GM23338 (cell line): Measurements from ENCODE around the gene CYTH3. TPM values are rescaled to one million over a fixed set of nuclear protein-coding genes. Genes with fewer than 3 reads are reported as not detected.

Experiments
- ATAC-seq: fragments of 200-7000 bp; cut with Tn5 transposase; 3 replicates; pipeline ENCODE4 v1.9.1; 2020
- DNase-seq: peaks from one replicate; pipeline ENCODE4 v3.0.0-alpha.2; 2015; ENCODE audit warnings: low spot score
- H2AFZ ChIP-seq: fragments of 200-600 bp; sonication (generic); 2 replicates; pipeline ENCODE4 v1.8.0; 2016; ENCODE audit warnings: antibody characterized with exemption, mild to moderate bottlenecking, moderate library complexity
- H3F3A ChIP-seq: fragments of 200-600 bp; sonication (generic); replicated peaks from 2 replicates; pipeline ENCODE4 v1.8.0; 2017; ENCODE audit warnings: antibody characterized with exemption, mixed run types, low read depth
- H3K27ac ChIP-seq: fragments of 200-600 bp; sonication (generic); 2 replicates; pipeline ENCODE4 v1.6.1; 2016; ENCODE audit warnings: low read depth
- H3K27me3 ChIP-seq: fragments of 200-600 bp; sonication (generic); 2 replicates; pipeline ENCODE4 v1.8.0; 2016; ENCODE audit warnings: mild to moderate bottlenecking, mixed run types, moderate library complexity; ENCODE audit not compliant: insufficient read depth
- H3K36me3 ChIP-seq: fragments of 200-600 bp; sonication (generic); 2 replicates; pipeline ENCODE4 v1.8.0; 2016; ENCODE audit warnings: mild to moderate bottlenecking; ENCODE audit not compliant: insufficient read depth
- H3K4me1 ChIP-seq: fragments of 200-600 bp; sonication (generic); 2 replicates; pipeline ENCODE4 v1.8.0; 2016; ENCODE audit warnings: mild to moderate bottlenecking, moderate library complexity; ENCODE audit not compliant: insufficient read depth
- H3K4me2 ChIP-seq: fragments of 200-600 bp; sonication (generic); 2 replicates; pipeline ENCODE4 v1.7.1; 2017; ENCODE audit warnings: mixed run types
- H3K4me3 ChIP-seq: fragments of 200-600 bp; sonication (generic); 2 replicates; pipeline ENCODE4 v1.6.1; 2016; ENCODE audit warnings: mixed run types
- H3K79me2 ChIP-seq: fragments of 200-600 bp; sonication (generic); replicated peaks from 2 replicates; pipeline ENCODE4 v1.8.0; 2017; ENCODE audit warnings: mild to moderate bottlenecking; ENCODE audit not compliant: insufficient read depth
- H3K9me2 ChIP-seq: fragments of 200-600 bp; sonication (generic); 2 replicates; pipeline ENCODE4 v1.8.0; 2017; ENCODE audit not compliant: insufficient read depth
- H4K20me1 ChIP-seq: fragments of 200-600 bp; sonication (generic); replicated peaks from 2 replicates; pipeline ENCODE4 v1.8.0; 2017; ENCODE audit warnings: mild to moderate bottlenecking; ENCODE audit not compliant: insufficient read depth
- H3K27ac Mint-ChIP-seq: 2 replicates; pipeline ENCODE4 v1.8.0; 2020; ENCODE audit warnings: inconsistent platforms, mild to moderate bottlenecking, moderate library complexity, mixed read lengths
- H3K27me3 Mint-ChIP-seq: 3 replicates; pipeline ENCODE4 v1.8.0; 2022; ENCODE audit warnings: low read depth, mild to moderate bottlenecking, moderate library complexity, mixed read lengths, inconsistent platforms; ENCODE audit not compliant: insufficient read depth, poor library complexity
- H3K36me3 Mint-ChIP-seq: 3 replicates; pipeline ENCODE4 v1.8.0; 2021; ENCODE audit warnings: low read depth, mild to moderate bottlenecking, inconsistent platforms, moderate library complexity, mixed read lengths
- H3K4me1 Mint-ChIP-seq: 3 replicates; pipeline ENCODE4 v1.8.0; 2020; ENCODE audit warnings: mild to moderate bottlenecking, inconsistent platforms, mixed read lengths
- H3K4me3 Mint-ChIP-seq: 3 replicates; pipeline ENCODE4 v1.8.0; 2021; ENCODE audit warnings: moderate library complexity, mild to moderate bottlenecking, inconsistent platforms, mixed read lengths
- H3K9me3 Mint-ChIP-seq: 3 replicates; pipeline ENCODE4 v1.8.0; 2020; ENCODE audit warnings: moderate library complexity, mild to moderate bottlenecking, inconsistent platforms, mixed read lengths
- CREB1 ChIP-seq: fragments of 250-450 bp; sonication (Bioruptor Pico); IDR thresholded peaks from 2 replicates; pipeline ENCODE4 v1.5.0; 2020; ENCODE audit warnings: low read depth, mild to moderate bottlenecking, moderate library complexity
- EZH2 ChIP-seq: fragments of 200-600 bp; sonication (generic); IDR thresholded peaks from one replicate; pipeline ENCODE4 v1.8.0; 2017; ENCODE audit warnings: antibody characterized with exemption, mild to moderate bottlenecking, low read depth; ENCODE audit not compliant: unreplicated experiment
- EZH2phosphoT487 ChIP-seq: fragments of 200-600 bp; sonication (generic); IDR thresholded peaks from one replicate; pipeline ENCODE4 v1.8.1; 2018; ENCODE audit warnings: antibody characterized with exemption; ENCODE audit not compliant: unreplicated experiment
- JUNB ChIP-seq: IDR thresholded peaks from one replicate; pipeline ENCODE4 v1.6.1; 2016; ENCODE audit warnings: antibody characterized with exemption; ENCODE audit not compliant: unreplicated experiment
- NANOG ChIP-seq: IDR thresholded peaks from 2 replicates; pipeline ENCODE4 v1.6.1; 2016; ENCODE audit warnings: antibody characterized with exemption, borderline replicate concordance
- POLR2AphosphoS5 ChIP-seq: IDR thresholded peaks from 2 replicates; pipeline ENCODE4 v1.6.1; 2016; ENCODE audit warnings: antibody characterized with exemption, low read depth
- STAT1 ChIP-seq: IDR thresholded peaks from one replicate; pipeline ENCODE4 v1.6.1; 2016; ENCODE audit warnings: antibody characterized with exemption; ENCODE audit not compliant: unreplicated experiment
- ZNF114 ChIP-seq: fragments of 250-450 bp; sonication (Bioruptor Pico); IDR thresholded peaks from 2 replicates; pipeline ENCODE4 v1.5.0; 2020; ENCODE audit warnings: mild to moderate bottlenecking, moderate library complexity
- ZNF331 ChIP-seq: fragments of 250-450 bp; sonication (Bioruptor Pico); IDR thresholded peaks from 2 replicates; pipeline ENCODE4 v1.5.0; 2020; ENCODE audit warnings: low read depth, mild to moderate bottlenecking, moderate library complexity
- polyA plus RNA-seq: library from polyadenylated mRNA; unstranded; fragments of >200 nt; fragmentation: Nextera tagmentation; extraction: Ambion mirVana; gene quantifications from 2 replicates; pipeline ENCODE4 v1.2.1, GENCODE V29; 2016
- total RNA-seq: library from RNA; depleted of rRNA; stranded (reverse); fragments of >200 nt; shearing (Covaris generic); gene quantifications from 2 replicates; pipeline ENCODE4 v1.2.3, GENCODE V29; 2014
- TF ChIP-seq, protein P1 (sequence below): IDR thresholded peaks from one replicate; pipeline ENCODE4 v1.6.1; 2018; ENCODE audit warnings: antibody characterized with exemption; ENCODE audit not compliant: unreplicated experiment
- TF ChIP-seq, protein P2 (sequence below): fragments of 250-450 bp; sonication (Bioruptor Pico); IDR thresholded peaks from 2 replicates; pipeline ENCODE4 v1.5.0; 2020; ENCODE audit warnings: mild to moderate bottlenecking, moderate library complexity
- TF ChIP-seq, protein P3 (sequence below): IDR thresholded peaks from 2 replicates; pipeline ENCODE4 v1.6.1; 2016; ENCODE audit warnings: antibody characterized with exemption
- TF ChIP-seq, protein P4 (sequence below), 2 experiments: fragments of 200-600 bp in 1 of 2; sonication (generic) in 1 of 2; conservative IDR thresholded peaks; 2 replicates each; pipeline versions ENCODE4 v1.5.1 to v1.6.1; 2016 to 2017; ENCODE audit warnings: antibody characterized with exemption in 2 of 2, low read depth in 2 of 2, mild to moderate bottlenecking in 2 of 2, moderate library complexity in 1 of 2

CYTH3 gene
- total and polyA plus RNA-seq, 2 experiments from 2014 or later = 4.6 to 15.3 TPM

DNA sequence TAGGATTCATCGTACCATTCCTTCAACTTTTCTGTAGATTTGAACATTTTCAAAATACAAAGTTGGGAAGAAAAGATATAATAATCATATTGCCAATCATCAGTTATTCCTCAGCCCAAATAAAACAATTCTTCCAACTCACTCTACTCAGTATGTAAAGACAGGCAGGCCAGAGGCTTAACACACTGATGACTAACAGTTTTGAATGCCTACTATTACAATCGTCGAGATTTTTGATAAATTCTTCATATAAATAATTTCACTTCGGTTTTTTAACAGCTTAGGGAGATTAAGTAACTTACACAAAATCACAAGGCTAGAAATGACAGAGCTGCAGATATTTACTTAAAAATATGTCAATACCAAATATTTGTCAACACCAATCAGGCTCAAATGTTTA is 17.6 kb downstream of the CYTH3 start:
- H3K36me3 ChIP-seq = no peaks in the 10 kb centered on the region
- H3K4me3 ChIP-seq = no peak overlapping the region
- no peak overlapping the region for H3K4me3 Mint-ChIP-seq
- H4K20me1 ChIP-seq = no peaks in the 10 kb centered on the region
- no peak for TF ChIP-seq EZH2phosphoT487
- no peak for TF ChIP-seq EZH2
- TF ChIP-seq, protein P1, sequence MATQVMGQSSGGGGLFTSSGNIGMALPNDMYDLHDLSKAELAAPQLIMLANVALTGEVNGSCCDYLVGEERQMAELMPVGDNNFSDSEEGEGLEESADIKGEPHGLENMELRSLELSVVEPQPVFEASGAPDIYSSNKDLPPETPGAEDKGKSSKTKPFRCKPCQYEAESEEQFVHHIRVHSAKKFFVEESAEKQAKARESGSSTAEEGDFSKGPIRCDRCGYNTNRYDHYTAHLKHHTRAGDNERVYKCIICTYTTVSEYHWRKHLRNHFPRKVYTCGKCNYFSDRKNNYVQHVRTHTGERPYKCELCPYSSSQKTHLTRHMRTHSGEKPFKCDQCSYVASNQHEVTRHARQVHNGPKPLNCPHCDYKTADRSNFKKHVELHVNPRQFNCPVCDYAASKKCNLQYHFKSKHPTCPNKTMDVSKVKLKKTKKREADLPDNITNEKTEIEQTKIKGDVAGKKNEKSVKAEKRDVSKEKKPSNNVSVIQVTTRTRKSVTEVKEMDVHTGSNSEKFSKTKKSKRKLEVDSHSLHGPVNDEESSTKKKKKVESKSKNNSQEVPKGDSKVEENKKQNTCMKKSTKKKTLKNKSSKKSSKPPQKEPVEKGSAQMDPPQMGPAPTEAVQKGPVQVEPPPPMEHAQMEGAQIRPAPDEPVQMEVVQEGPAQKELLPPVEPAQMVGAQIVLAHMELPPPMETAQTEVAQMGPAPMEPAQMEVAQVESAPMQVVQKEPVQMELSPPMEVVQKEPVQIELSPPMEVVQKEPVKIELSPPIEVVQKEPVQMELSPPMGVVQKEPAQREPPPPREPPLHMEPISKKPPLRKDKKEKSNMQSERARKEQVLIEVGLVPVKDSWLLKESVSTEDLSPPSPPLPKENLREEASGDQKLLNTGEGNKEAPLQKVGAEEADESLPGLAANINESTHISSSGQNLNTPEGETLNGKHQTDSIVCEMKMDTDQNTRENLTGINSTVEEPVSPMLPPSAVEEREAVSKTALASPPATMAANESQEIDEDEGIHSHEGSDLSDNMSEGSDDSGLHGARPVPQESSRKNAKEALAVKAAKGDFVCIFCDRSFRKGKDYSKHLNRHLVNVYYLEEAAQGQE = no peak
- no peak for TF ChIP-seq POLR2AphosphoS5
- TF ChIP-seq ZNF331 (CRISPR knock-in tag) = no peak
- no peak for TF ChIP-seq ZNF114 (CRISPR knock-in tag)
- TF ChIP-seq, protein P2, sequence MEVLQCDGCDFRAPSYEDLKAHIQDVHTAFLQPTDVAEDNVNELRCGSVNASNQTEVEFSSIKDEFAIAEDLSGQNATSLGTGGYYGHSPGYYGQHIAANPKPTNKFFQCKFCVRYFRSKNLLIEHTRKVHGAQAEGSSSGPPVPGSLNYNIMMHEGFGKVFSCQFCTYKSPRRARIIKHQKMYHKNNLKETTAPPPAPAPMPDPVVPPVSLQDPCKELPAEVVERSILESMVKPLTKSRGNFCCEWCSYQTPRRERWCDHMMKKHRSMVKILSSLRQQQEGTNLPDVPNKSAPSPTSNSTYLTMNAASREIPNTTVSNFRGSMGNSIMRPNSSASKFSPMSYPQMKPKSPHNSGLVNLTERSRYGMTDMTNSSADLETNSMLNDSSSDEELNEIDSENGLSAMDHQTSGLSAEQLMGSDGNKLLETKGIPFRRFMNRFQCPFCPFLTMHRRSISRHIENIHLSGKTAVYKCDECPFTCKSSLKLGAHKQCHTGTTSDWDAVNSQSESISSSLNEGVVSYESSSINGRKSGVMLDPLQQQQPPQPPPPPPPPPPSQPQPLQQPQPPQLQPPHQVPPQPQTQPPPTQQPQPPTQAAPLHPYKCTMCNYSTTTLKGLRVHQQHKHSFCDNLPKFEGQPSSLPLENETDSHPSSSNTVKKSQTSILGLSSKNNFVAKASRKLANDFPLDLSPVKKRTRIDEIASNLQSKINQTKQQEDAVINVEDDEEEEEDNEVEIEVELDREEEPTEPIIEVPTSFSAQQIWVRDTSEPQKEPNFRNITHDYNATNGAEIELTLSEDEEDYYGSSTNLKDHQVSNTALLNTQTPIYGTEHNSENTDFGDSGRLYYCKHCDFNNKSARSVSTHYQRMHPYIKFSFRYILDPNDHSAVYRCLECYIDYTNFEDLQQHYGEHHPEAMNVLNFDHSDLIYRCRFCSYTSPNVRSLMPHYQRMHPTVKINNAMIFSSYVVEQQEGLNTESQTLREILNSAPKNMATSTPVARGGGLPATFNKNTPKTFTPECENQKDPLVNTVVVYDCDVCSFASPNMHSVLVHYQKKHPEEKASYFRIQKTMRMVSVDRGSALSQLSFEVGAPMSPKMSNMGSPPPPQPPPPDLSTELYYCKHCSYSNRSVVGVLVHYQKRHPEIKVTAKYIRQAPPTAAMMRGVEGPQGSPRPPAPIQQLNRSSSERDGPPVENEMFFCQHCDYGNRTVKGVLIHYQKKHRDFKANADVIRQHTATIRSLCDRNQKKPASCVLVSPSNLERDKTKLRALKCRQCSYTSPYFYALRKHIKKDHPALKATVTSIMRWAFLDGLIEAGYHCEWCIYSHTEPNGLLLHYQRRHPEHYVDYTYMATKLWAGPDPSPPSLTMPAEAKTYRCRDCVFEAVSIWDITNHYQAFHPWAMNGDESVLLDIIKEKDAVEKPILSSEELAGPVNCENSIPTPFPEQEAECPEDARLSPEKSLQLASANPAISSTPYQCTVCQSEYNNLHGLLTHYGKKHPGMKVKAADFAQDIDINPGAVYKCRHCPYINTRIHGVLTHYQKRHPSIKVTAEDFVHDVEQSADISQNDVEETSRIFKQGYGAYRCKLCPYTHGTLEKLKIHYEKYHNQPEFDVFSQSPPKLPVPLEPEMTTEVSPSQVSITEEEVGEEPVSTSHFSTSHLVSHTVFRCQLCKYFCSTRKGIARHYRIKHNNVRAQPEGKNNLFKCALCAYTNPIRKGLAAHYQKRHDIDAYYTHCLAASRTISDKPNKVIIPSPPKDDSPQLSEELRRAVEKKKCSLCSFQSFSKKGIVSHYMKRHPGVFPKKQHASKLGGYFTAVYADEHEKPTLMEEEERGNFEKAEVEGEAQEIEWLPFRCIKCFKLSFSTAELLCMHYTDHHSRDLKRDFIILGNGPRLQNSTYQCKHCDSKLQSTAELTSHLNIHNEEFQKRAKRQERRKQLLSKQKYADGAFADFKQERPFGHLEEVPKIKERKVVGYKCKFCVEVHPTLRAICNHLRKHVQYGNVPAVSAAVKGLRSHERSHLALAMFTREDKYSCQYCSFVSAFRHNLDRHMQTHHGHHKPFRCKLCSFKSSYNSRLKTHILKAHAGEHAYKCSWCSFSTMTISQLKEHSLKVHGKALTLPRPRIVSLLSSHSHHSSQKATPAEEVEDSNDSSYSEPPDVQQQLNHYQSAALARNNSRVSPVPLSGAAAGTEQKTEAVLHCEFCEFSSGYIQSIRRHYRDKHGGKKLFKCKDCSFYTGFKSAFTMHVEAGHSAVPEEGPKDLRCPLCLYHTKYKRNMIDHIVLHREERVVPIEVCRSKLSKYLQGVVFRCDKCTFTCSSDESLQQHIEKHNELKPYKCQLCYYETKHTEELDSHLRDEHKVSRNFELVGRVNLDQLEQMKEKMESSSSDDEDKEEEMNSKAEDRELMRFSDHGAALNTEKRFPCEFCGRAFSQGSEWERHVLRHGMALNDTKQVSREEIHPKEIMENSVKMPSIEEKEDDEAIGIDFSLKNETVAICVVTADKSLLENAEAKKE (CRISPR knock-in tag) = no peak
- TF ChIP-seq STAT1 = no peak
- TF ChIP-seq, protein P3, sequence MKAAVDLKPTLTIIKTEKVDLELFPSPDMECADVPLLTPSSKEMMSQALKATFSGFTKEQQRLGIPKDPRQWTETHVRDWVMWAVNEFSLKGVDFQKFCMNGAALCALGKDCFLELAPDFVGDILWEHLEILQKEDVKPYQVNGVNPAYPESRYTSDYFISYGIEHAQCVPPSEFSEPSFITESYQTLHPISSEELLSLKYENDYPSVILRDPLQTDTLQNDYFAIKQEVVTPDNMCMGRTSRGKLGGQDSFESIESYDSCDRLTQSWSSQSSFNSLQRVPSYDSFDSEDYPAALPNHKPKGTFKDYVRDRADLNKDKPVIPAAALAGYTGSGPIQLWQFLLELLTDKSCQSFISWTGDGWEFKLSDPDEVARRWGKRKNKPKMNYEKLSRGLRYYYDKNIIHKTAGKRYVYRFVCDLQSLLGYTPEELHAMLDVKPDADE = no peak
- no peak for TF ChIP-seq CREB1 (CRISPR knock-in tag)
- TF ChIP-seq, protein P4, sequence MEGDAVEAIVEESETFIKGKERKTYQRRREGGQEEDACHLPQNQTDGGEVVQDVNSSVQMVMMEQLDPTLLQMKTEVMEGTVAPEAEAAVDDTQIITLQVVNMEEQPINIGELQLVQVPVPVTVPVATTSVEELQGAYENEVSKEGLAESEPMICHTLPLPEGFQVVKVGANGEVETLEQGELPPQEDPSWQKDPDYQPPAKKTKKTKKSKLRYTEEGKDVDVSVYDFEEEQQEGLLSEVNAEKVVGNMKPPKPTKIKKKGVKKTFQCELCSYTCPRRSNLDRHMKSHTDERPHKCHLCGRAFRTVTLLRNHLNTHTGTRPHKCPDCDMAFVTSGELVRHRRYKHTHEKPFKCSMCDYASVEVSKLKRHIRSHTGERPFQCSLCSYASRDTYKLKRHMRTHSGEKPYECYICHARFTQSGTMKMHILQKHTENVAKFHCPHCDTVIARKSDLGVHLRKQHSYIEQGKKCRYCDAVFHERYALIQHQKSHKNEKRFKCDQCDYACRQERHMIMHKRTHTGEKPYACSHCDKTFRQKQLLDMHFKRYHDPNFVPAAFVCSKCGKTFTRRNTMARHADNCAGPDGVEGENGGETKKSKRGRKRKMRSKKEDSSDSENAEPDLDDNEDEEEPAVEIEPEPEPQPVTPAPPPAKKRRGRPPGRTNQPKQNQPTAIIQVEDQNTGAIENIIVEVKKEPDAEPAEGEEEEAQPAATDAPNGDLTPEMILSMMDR (conservative IDR thresholded peaks at IDR 0.05; ENCODE audit: low read depth in 2 of 2) = no peak
- TF ChIP-seq JUNB = no peak
- TF ChIP-seq NANOG = no peak
- no peaks in the 10 kb centered on the region for H3K36me3 Mint-ChIP-seq
- H3F3A ChIP-seq = no peaks in the 10 kb centered on the region
- no peaks in the 10 kb centered on the region for H3K27me3 ChIP-seq
- H3K9me3 Mint-ChIP-seq = no peaks in the 10 kb centered on the region
- ATAC-seq (no peak), DNase-seq (no peak)
- no peak overlapping the region for H2AFZ ChIP-seq
- no peak overlapping the region for H3K4me2 ChIP-seq
- 0 out of 2 replicates have a peak, but pooled peaks cover 8% of the 10 kb centered on the region for H3K4me1 ChIP-seq
- peaks cover 45% of the 10 kb centered on the region for H3K79me2 ChIP-seq
- peaks cover 32% of the 10 kb centered on the region for H3K4me1 Mint-ChIP-seq
- no peaks in the 10 kb centered on the region for H3K27me3 Mint-ChIP-seq
- H3K9me2 ChIP-seq = no peaks in the 10 kb centered on the region
- no peak overlapping the region for H3K27ac ChIP-seq
- H3K27ac Mint-ChIP-seq = no peak overlapping the region
